ENCODE data around the gene TIMM10. TPM values are rescaled to one million over a fixed set of nuclear protein-coding genes. Genes with fewer than 3 reads are reported as not detected.

Gene TIMM10
- total RNA-seq, 1 experiment from 2014 or later = 68.5 TPM

DNA sequence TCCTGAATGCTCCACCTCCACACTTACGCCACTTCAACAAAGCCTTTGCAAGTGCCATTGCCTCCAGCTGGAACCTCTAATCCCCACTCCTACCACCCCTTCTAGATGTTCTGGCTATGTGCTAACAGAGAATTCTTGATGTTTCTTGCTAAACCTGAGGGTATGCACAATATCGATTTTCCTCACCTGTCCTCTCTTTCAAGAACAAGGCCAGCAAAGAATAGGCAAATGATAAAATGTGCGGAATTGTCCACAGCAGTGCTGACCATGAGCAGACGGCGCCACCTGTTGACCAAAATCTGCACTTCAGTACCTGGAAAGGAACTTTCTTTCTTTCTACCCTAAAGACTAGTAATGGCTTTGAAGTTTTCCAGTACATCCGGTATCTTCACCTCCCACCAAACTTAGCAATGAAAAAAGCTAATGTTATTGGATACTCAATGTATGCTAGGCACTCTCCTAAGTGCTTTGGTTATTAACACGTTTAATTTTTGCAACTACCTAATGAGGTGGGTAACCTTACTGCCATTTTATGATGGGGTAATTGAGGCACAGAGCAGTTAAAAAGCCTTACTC, 3.4 kb downstream of the TIMM10 start:
- Mint-ChIP-seq H3K27ac (ENCODE audit: unreplicated experiment) (peak overlapping the region; percentile 13), H3K36me3 (ENCODE audit: insufficient read depth, unreplicated experiment) (peaks cover 23% of the 10 kb centered on the region)

DNA sequence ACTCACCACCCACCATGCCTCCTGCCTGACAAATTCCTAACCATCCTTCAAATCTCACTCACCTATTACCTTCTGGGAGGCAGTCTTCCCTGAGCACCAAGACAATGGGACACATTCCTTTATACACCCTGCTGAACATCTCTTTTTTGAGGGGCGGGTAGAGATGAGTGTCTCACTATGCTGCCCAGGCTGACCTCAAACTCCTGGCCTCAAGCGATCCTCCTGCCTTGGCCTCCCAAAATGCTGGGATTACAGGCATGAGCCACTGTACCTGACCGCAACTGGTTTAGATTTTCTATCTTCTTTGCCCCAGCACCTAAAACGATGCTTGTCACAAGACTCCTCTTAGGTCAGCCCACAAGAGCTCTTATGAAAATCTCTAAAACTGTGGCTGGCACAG, 7.1 kb downstream of the TIMM10 start:
- no TSS peak for BruUV-seq (replicated peaks)
- Mint-ChIP-seq H3K36me3 (ENCODE audit: insufficient read depth, unreplicated experiment) (peaks cover under 1% of the 10 kb centered on the region), H3K27me3 (ENCODE audit: unreplicated experiment) (no peaks in the 10 kb centered on the region), H3K9me3 (ENCODE audit: low read depth, unreplicated experiment) (no peaks in the 10 kb centered on the region), H3K27ac (ENCODE audit: unreplicated experiment) (peak overlapping the region; percentile 8), H3K4me3 (ENCODE audit: low read depth, unreplicated experiment) (no peak overlapping the region), H3K4me1 (ENCODE audit: low read depth, unreplicated experiment) (peaks cover 12% of the 10 kb centered on the region)
- TF ChIP-seq, protein P1, sequence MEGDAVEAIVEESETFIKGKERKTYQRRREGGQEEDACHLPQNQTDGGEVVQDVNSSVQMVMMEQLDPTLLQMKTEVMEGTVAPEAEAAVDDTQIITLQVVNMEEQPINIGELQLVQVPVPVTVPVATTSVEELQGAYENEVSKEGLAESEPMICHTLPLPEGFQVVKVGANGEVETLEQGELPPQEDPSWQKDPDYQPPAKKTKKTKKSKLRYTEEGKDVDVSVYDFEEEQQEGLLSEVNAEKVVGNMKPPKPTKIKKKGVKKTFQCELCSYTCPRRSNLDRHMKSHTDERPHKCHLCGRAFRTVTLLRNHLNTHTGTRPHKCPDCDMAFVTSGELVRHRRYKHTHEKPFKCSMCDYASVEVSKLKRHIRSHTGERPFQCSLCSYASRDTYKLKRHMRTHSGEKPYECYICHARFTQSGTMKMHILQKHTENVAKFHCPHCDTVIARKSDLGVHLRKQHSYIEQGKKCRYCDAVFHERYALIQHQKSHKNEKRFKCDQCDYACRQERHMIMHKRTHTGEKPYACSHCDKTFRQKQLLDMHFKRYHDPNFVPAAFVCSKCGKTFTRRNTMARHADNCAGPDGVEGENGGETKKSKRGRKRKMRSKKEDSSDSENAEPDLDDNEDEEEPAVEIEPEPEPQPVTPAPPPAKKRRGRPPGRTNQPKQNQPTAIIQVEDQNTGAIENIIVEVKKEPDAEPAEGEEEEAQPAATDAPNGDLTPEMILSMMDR (IDR thresholded peaks at IDR 0.05; ENCODE audit: unreplicated experiment) = no peak
- intact Hi-C loops (cut with micrococcal nuclease; ENCODE audit: unreplicated experiment) = no loop called here
- CTCF ChIA-PET = interaction anchor here (0.6 to 0.7 kb wide), 2 partner anchors 118 to 556 kb away, joined by 3 read pairs; no protein-coding TSS in a partner anchor
- no peak for DNase-seq

More for the DNA sequence above, 3.4 kb downstream of the TIMM10 start:
- Mint-ChIP-seq H3K27me3 (ENCODE audit: unreplicated experiment) (no peaks in the 10 kb centered on the region), H3K4me1 (ENCODE audit: low read depth, unreplicated experiment) (peaks cover 12% of the 10 kb centered on the region), H3K9me3 (ENCODE audit: low read depth, unreplicated experiment) (no peaks in the 10 kb centered on the region), H3K4me3 (ENCODE audit: low read depth, unreplicated experiment) (no peak overlapping the region)
- DNase-seq = peak; percentile 81
- CTCF ChIA-PET = interaction anchor here (0.6 to 3.5 kb wide), 5 partner anchors 34 to 241 kb away, joined by 3 to 42 read pairs (median 6); no protein-coding TSS in a partner anchor
- TF ChIP-seq, protein P1 (IDR thresholded peaks at IDR 0.05; ENCODE audit: unreplicated experiment) = peak; percentile 82
- BruUV-seq (replicated peaks) = no TSS peak
- intact Hi-C loops (cut with micrococcal nuclease; ENCODE audit: unreplicated experiment) = loop anchor here (1.0 to 5.0 kb wide), 3 partner anchors 34 to 180 kb away; no protein-coding TSS in a partner anchor

DNA sequence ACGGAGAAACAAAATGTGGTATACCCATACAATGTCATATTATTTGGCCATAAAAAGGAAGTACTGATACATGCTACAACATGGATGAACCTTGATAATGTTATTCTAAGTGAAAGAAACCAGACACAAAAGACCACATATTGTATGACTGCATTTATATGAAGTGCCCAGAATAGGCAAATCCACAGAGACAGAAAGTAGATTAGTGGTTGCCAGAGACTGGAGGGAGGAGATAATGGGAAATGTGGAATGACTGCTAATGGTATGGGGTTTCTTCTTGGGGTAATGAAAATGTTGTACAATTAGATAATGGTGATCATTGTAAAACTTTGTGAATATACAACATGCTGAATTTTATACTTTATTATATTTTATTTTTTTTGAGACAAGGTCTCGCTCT, 9.4 kb downstream of the TIMM10 start:
- no peak overlapping the region for H3K27ac Mint-ChIP-seq (ENCODE audit: unreplicated experiment)
- H3K4me3 Mint-ChIP-seq (ENCODE audit: low read depth, unreplicated experiment) = no peak overlapping the region
- no peaks in the 10 kb centered on the region for H3K9me3 Mint-ChIP-seq (ENCODE audit: low read depth, unreplicated experiment)
- H3K27me3 Mint-ChIP-seq (ENCODE audit: unreplicated experiment) = no peaks in the 10 kb centered on the region
- CTCF ChIA-PET = no interaction called here
- DNase-seq = no peak
- H3K4me1 Mint-ChIP-seq (ENCODE audit: low read depth, unreplicated experiment) = no peaks in the 10 kb centered on the region
- intact Hi-C loops (cut with micrococcal nuclease; ENCODE audit: unreplicated experiment) = no loop called here
- no TSS peak for BruUV-seq (replicated peaks)
- peaks cover under 1% of the 10 kb centered on the region for H3K36me3 Mint-ChIP-seq (ENCODE audit: insufficient read depth, unreplicated experiment)
- TF ChIP-seq, protein P1 (IDR thresholded peaks at IDR 0.05; ENCODE audit: unreplicated experiment) = no peak

DNA sequence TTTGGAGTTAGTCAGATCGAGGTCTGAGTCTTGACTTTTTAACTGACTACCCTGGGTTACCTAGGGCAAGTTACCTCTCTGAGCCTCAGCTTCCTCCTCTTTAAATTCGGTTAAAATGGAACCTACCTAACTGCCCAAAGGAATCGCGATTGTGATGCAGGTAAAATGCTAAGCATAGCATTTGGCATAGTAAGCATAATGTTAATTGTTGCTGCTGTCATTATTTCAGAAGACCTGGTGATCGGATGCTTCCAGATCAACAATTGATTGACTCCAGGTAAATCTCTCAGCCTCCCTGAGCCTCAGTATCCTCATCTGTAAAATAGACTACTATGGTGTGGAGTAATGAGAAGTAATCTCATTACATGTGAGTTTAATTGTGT, 14.5 kb downstream of the TIMM10 start:
- peaks cover 8% of the 10 kb centered on the region for H3K4me1 Mint-ChIP-seq (ENCODE audit: low read depth, unreplicated experiment)
- TF ChIP-seq, protein P1 (IDR thresholded peaks at IDR 0.05; ENCODE audit: unreplicated experiment) = no peak
- peaks cover 23% of the 10 kb centered on the region for H3K36me3 Mint-ChIP-seq (ENCODE audit: insufficient read depth, unreplicated experiment)
- H3K4me3 Mint-ChIP-seq (ENCODE audit: low read depth, unreplicated experiment) = peak overlapping the region; percentile 85
- BruUV-seq (replicated peaks) = no TSS peak
- CTCF ChIA-PET = interaction anchor here (1.0 to 1.6 kb wide), 4 partner anchors 14 to 59 kb away, joined by 3 to 7 read pairs (median 4); no protein-coding TSS in a partner anchor
- peak overlapping the region; percentile 38 for H3K27ac Mint-ChIP-seq (ENCODE audit: unreplicated experiment)
- H3K27me3 Mint-ChIP-seq (ENCODE audit: unreplicated experiment) = no peaks in the 10 kb centered on the region
- DNase-seq = no peak
- H3K9me3 Mint-ChIP-seq (ENCODE audit: low read depth, unreplicated experiment) = no peaks in the 10 kb centered on the region
- intact Hi-C loops (cut with micrococcal nuclease; ENCODE audit: unreplicated experiment) = no loop called here
